Kidney (tissue), 14 donors: Measurements from ENCODE around the gene C1orf56. TPM values are rescaled to one million over a fixed set of nuclear protein-coding genes. Genes with fewer than 3 reads are reported as not detected.
A peak's percentile ranks its signal among the peaks of the same experiment; 100 is the strongest.

Source experiments
- DNase-seq, 5 donors: peaks; one replicate each; pipeline ENCODE4 v3.0.0-alpha.2; 2013 to 2020
- FAIRE-seq: peaks from 2 replicates; lab custom pipeline; 2012; peaks lifted over from hg19 to GRCh38; lab: Jason Lieb, UNC
- H3K27ac ChIP-seq, 2 donors: one replicate each; pipeline ENCODE4 v1.7.0; 2013; ENCODE audit warnings: low read depth in 2 of 2, low read length in 2 of 2, inconsistent platforms in 1 of 2
- H3K27me3 ChIP-seq: one replicate; pipeline ENCODE4 v1.7.1; 2013; ENCODE audit warnings: low read length, inconsistent platforms; ENCODE audit not compliant: control insufficient read depth, insufficient read depth
- H3K36me3 ChIP-seq, 3 donors: one replicate each; pipeline versions ENCODE4 v1.7.0 to v1.7.1; 2013; ENCODE audit warnings: low read length in 3 of 3, control low read depth in 1 of 3, inconsistent platforms in 1 of 3; ENCODE audit not compliant: insufficient read depth in 3 of 3, control insufficient read depth in 2 of 3
- H3K4me1 ChIP-seq, 3 donors: one replicate each; pipeline versions ENCODE4 v1.7.0 to v1.7.1; 2013; ENCODE audit warnings: low read length in 3 of 3, inconsistent platforms in 1 of 3, low read depth in 1 of 3; ENCODE audit not compliant: control insufficient read depth in 2 of 3, insufficient read depth in 2 of 3
- H3K4me3 ChIP-seq, 3 donors: one replicate each; pipeline versions ENCODE4 v1.7.0 to v1.8.1; 2013; ENCODE audit warnings: low read length in 3 of 3, control low read depth in 1 of 3, inconsistent platforms in 1 of 3
- H3K9ac ChIP-seq, 3 donors: one replicate each; pipeline versions ENCODE4 v1.7.0 to v1.7.1; 2013; ENCODE audit warnings: low read length in 3 of 3, control low read depth in 1 of 3, inconsistent platforms in 1 of 3
- H3K9me3 ChIP-seq, 3 donors: one replicate each; pipeline versions ENCODE4 v1.7.0 to v1.7.1; 2013; ENCODE audit warnings: low read length in 3 of 3, control low read depth in 1 of 3, inconsistent platforms in 1 of 3; ENCODE audit not compliant: control insufficient read depth in 2 of 3, insufficient read depth in 1 of 3
- intact Hi-C: fragments of 100-400 bp; cut with DNase I; formaldehyde crosslinking; loops from one replicate; pipeline ENCODE4 v1.11.1; 2022
- polyA plus RNA-seq: library from polyadenylated mRNA; stranded (reverse); fragments of 350-450 nt; fragmentation: Illumina TruSeq; extraction: RNeasy Lipid Tissue Mini Kit (QIAGEN cat#74804); gene quantifications from one replicate; pipeline ENCODE4 v1.2.3, GENCODE V29; 2014; ENCODE audit warnings: low read depth, low replicate concordance; ENCODE audit not compliant: insufficient read depth
- total RNA-seq: library from RNA; stranded (reverse); fragmentation: NEBNext Ultra II Directional; extraction: Animal tissue kit (Norgen Biotek cat#: 25700); gene quantifications from one replicate; pipeline ENCODE4 v1.2.1, GENCODE V29; 2021
- TF ChIP-seq, protein P1 (sequence below): IDR thresholded peaks from 3 replicates; pipeline ENCODE4 v1.5.1; 2012; ENCODE audit warnings: mild to moderate bottlenecking, moderate library complexity, borderline replicate concordance; ENCODE audit not compliant: insufficient read depth; ENCODE audit errors: extremely low read depth
- donor health status: control.
- donor health status: control.
- donor health status: control.
- donor health status: control.
- donor health status: control.
- donor health status: DM: yes; HTN: yes; CAD: no.
- donor health status: Normal renal cell carcinoma (clear cell type).

The C1orf56 gene
- total and polyA plus RNA-seq, 2 donors from 2014 or later, result 6.2 to 12.8 TPM

DNA sequence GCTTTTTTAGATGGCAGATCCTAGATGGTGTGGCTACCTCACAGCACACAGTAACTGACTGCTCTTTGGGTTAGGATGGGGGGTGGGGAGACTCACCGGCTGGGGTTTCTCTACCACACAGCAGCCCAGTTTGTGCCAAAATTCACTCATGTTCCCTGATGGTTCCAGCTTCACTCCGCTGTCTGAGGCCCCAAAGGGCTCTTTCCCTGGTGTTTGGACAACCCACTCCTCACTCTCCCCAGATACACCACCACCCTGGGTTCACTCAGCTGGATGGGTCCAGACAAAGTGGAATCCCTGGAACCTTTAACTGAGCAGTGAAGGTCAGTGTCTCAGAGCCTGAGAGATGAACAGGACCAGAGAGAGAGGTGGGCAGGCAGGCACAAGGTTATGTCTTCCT is 8.0 kb downstream of the C1orf56 start:
- intact Hi-C loops, result no loop called here
- Histone ChIP-seq H3K36me3 (peaks cover 7 to 48% (median 26%) of the 10 kb centered on the region in 3 donors), H3K27ac (peak overlapping the region in 1 of 2 donors; percentile 47)

GRCh38 chr1:151056149-151056548 is 8.6 kb downstream of the C1orf56 start:
- TF ChIP-seq, protein P1, sequence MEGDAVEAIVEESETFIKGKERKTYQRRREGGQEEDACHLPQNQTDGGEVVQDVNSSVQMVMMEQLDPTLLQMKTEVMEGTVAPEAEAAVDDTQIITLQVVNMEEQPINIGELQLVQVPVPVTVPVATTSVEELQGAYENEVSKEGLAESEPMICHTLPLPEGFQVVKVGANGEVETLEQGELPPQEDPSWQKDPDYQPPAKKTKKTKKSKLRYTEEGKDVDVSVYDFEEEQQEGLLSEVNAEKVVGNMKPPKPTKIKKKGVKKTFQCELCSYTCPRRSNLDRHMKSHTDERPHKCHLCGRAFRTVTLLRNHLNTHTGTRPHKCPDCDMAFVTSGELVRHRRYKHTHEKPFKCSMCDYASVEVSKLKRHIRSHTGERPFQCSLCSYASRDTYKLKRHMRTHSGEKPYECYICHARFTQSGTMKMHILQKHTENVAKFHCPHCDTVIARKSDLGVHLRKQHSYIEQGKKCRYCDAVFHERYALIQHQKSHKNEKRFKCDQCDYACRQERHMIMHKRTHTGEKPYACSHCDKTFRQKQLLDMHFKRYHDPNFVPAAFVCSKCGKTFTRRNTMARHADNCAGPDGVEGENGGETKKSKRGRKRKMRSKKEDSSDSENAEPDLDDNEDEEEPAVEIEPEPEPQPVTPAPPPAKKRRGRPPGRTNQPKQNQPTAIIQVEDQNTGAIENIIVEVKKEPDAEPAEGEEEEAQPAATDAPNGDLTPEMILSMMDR, result no peak
- peaks cover 7 to 48% (median 26%) of the 10 kb centered on the region in 3 donors for H3K36me3 ChIP-seq
- peak overlapping the region; percentile 5 to 71 for H3K27ac ChIP-seq
- H3K9ac ChIP-seq, result peak overlapping the region in 1 of 3 donors; percentile 13
- H3K27me3 ChIP-seq, result no peaks in the 10 kb centered on the region
- H3K4me1 ChIP-seq, result peaks cover 4 to 20% (median 18%) of the 10 kb centered on the region in 3 donors
- DNase-seq, result no peak
- intact Hi-C loops, result no loop called here
- H3K9me3 ChIP-seq, result no peaks in the 10 kb centered on the region
- H3K4me3 ChIP-seq, result peak overlapping the region in 1 of 3 donors; percentile 22
- FAIRE-seq, result no peak

More for the DNA sequence above, 8.0 kb downstream of the C1orf56 start:
- DNase-seq, result no peak
- H3K9me3 ChIP-seq, result no peaks in the 10 kb centered on the region
- H3K4me1 ChIP-seq, result peaks cover 4 to 20% (median 18%) of the 10 kb centered on the region in 3 donors
- H3K9ac ChIP-seq, result peak overlapping the region in 1 of 3 donors; percentile 13
- H3K4me3 ChIP-seq, result peak overlapping the region in 1 of 3 donors; percentile 21
- FAIRE-seq, result no peak
- H3K27me3 ChIP-seq, result no peaks in the 10 kb centered on the region
- TF ChIP-seq, protein P1, result no peak

DNA sequence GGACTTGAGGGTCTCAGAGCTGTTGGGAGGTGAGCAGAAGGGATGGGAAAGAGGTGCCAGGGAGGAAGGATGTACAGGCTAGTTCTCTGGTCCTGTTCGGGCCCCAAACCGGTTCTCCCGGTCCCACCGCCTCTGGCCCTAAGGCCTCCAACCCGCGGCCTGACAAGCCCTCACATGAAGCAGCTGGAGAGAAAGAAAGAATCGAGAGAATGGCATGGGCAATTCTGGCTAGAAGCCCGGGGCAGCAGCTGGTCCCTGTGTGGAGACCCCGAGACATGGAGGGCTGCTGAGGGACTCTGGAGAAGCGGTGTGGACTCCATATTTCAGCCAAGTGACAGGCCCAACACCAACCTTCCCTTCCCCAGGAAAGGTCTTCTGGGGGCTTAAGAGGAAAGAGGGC is 11.1 kb downstream of the C1orf56 start:
- TF ChIP-seq, protein P1, result no peak
- intact Hi-C loops, result no loop called here
- Histone ChIP-seq H3K9ac (peak overlapping the region; percentile 80 to 99 (median 92)), H3K27ac (peak overlapping the region; percentile 97 to 98), H3K4me1 (peaks cover 4 to 20% (median 18%) of the 10 kb centered on the region in 3 donors), H3K36me3 (peaks cover 7 to 32% (median 19%) of the 10 kb centered on the region in 3 donors), H3K4me3 (peak overlapping the region; percentile 86 to 99 (median 95)), H3K9me3 (no peaks in the 10 kb centered on the region), H3K27me3 (no peaks in the 10 kb centered on the region)
- no peak for FAIRE-seq
- peak; percentile 72 to 86 (median 79) for DNase-seq
